Mesenchymal stem cell (in vitro differentiated cells and primary cell): Measurements from ENCODE around the gene DGKD.
A peak's percentile ranks its signal among the peaks of the same experiment; 100 is the strongest.

ENCODE experiments used
- DNase-seq: peaks from one replicate; pipeline ENCODE4 v3.0.0-alpha.2; 2013
- H2AFZ ChIP-seq: one replicate; pipeline ENCODE4 v1.6.1; 2013; ENCODE audit warnings: low read depth, mild to moderate bottlenecking, control low read depth, inconsistent platforms, low read length, moderate library complexity
- H2AK5ac ChIP-seq: 2 replicates; pipeline ENCODE4 v1.6.1; 2013; ENCODE audit warnings: low read length, moderate library complexity, mild to moderate bottlenecking, inconsistent platforms; ENCODE audit not compliant: severe bottlenecking
- H2BK120ac ChIP-seq: one replicate; pipeline ENCODE4 v1.6.1; 2013; ENCODE audit warnings: low read depth, mild to moderate bottlenecking, inconsistent platforms, low read length, moderate library complexity
- H2BK12ac ChIP-seq, 2 experiments: one replicate each; pipeline ENCODE4 v1.6.1; 2013; ENCODE audit warnings: inconsistent platforms in 2 of 2, low read length in 2 of 2, mild to moderate bottlenecking in 2 of 2, moderate library complexity in 2 of 2, control low read depth in 1 of 2
- H2BK15ac ChIP-seq: one replicate; pipeline ENCODE4 v1.6.1; 2013; ENCODE audit warnings: mild to moderate bottlenecking, low read depth, inconsistent platforms; ENCODE audit not compliant: poor library complexity, severe bottlenecking
- H2BK5ac ChIP-seq: 2 replicates; pipeline ENCODE4 v1.6.1; 2013; ENCODE audit warnings: low read depth, mild to moderate bottlenecking, low read length, control low read depth, inconsistent platforms; ENCODE audit not compliant: poor library complexity, severe bottlenecking
- H3K14ac ChIP-seq, 2 experiments: one replicate each; pipeline ENCODE4 v1.6.1; 2013; ENCODE audit warnings: inconsistent platforms in 2 of 2, low read length in 2 of 2, control low read depth in 1 of 2, mild to moderate bottlenecking in 1 of 2, moderate library complexity in 1 of 2
- H3K18ac ChIP-seq, 2 experiments: one replicate each; pipeline ENCODE4 v1.6.1; 2013; ENCODE audit warnings: inconsistent platforms in 2 of 2, low read length in 2 of 2, control low read depth in 1 of 2, low read depth in 1 of 2, mild to moderate bottlenecking in 1 of 2
- H3K23ac ChIP-seq, 2 experiments: one replicate each; pipeline ENCODE4 v1.6.1; 2013; ENCODE audit warnings: inconsistent platforms in 2 of 2, low read length in 2 of 2, mild to moderate bottlenecking in 2 of 2, moderate library complexity in 2 of 2, control low read depth in 1 of 2
- H3K27ac ChIP-seq: 2 replicates; pipeline ENCODE4 v1.5.1; 2013; ENCODE audit warnings: mild to moderate bottlenecking, moderate library complexity, low read length, control low read depth, inconsistent platforms; ENCODE audit not compliant: poor library complexity, severe bottlenecking
- H3K27me3 ChIP-seq, 2 experiments: 2 replicates each; pipeline versions ENCODE4 v1.6.1 to v1.7.0; 2013; ENCODE audit warnings: low read length in 2 of 2, mild to moderate bottlenecking in 2 of 2, moderate library complexity in 2 of 2, control low read depth in 1 of 2, inconsistent platforms in 1 of 2; ENCODE audit not compliant: control insufficient read depth in 1 of 2, insufficient read depth in 1 of 2
- H3K36me3 ChIP-seq, 2 experiments: 2 replicates each; pipeline versions ENCODE4 v1.6.1 to v1.7.0; 2013; ENCODE audit warnings: low read length in 2 of 2, control low read depth in 1 of 2, inconsistent platforms in 1 of 2, low read depth in 1 of 2, mild to moderate bottlenecking in 1 of 2; ENCODE audit not compliant: insufficient read depth in 2 of 2, control insufficient read depth in 1 of 2
- H3K4ac ChIP-seq, 2 experiments: one replicate each; pipeline ENCODE4 v1.6.1; 2013; ENCODE audit warnings: inconsistent platforms in 2 of 2, low read length in 2 of 2, mild to moderate bottlenecking in 2 of 2, moderate library complexity in 2 of 2, control low read depth in 1 of 2, low read depth in 1 of 2
- H3K4me1 ChIP-seq: 2 replicates; pipeline ENCODE4 v1.6.1; 2013; ENCODE audit warnings: low read depth, low read length, control low read depth; ENCODE audit not compliant: control insufficient read depth, insufficient read depth
- H3K4me2 ChIP-seq: 2 replicates; pipeline ENCODE4 v1.6.1; 2013; ENCODE audit warnings: low read length, mild to moderate bottlenecking, inconsistent platforms; ENCODE audit not compliant: poor library complexity, severe bottlenecking
- H3K4me3 ChIP-seq, 2 experiments: 2 replicates each; pipeline versions ENCODE4 v1.5.1 to v1.7.0; 2013; ENCODE audit warnings: low read length in 2 of 2, mild to moderate bottlenecking in 2 of 2, control low read depth in 1 of 2, low read depth in 1 of 2; ENCODE audit not compliant: insufficient read depth in 1 of 2
- H3K79me1 ChIP-seq: replicated peaks from 2 replicates; pipeline ENCODE4 v1.6.1; 2013; ENCODE audit warnings: mild to moderate bottlenecking, control low read depth, low read length, inconsistent platforms; ENCODE audit not compliant: poor library complexity, severe bottlenecking
- H3K9ac ChIP-seq: 2 replicates; pipeline ENCODE4 v1.7.0; 2013; ENCODE audit warnings: mild to moderate bottlenecking, low read length, moderate library complexity
- H3K9me3 ChIP-seq: 2 replicates; pipeline ENCODE4 v1.7.0; 2013; ENCODE audit warnings: mild to moderate bottlenecking, low read length; ENCODE audit not compliant: control insufficient read depth
- H4K8ac ChIP-seq: one replicate; pipeline ENCODE4 v1.6.1; 2013; ENCODE audit warnings: inconsistent platforms, mild to moderate bottlenecking, low read length, moderate library complexity
- H4K91ac ChIP-seq: one replicate; pipeline ENCODE4 v1.6.1; 2013; ENCODE audit warnings: mild to moderate bottlenecking, low read length, inconsistent platforms
- WGBS: methylation state at CpG from one replicate; pipeline ENCODE4 v1.1.7; 2013; ENCODE audit warnings: mixed read lengths; 5-methylcytosine and 5-hydroxymethylcytosine counted together

The DGKD gene

DNA sequence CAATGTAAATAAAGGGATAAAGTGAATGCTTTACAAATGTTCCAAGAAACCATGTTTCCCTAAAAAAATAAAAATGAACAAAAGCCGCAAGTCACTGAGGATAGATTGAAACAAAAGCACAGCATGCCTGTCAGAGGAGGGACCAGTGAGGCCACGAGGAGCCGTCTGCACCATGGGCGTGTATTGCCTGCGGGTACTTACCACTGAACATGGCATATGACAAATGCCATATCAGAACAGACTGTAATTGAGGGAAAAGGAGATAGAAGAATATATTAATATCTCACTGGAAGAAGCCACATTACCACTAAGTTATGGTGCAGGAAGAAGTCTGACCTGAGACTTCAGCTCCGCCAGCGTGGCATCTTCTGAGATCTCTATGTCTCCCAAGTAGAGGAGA, 136.5 kb downstream of the DGKD start:
- Histone ChIP-seq H2BK15ac (no peak overlapping the region), H2AFZ (no peak overlapping the region), H3K9ac (no peak overlapping the region), H3K4me2 (no peak overlapping the region), H3K27ac (no peak overlapping the region), H3K4ac (no peak overlapping the region), H3K18ac (no peak overlapping the region), H3K23ac (no peak overlapping the region), H4K91ac (no peak overlapping the region), H2BK120ac (no peak overlapping the region), H3K36me3 (peaks cover 24 to 77% of the 10 kb centered on the region in 2 experiments), H3K14ac (no peak overlapping the region), H2BK5ac (no peak overlapping the region), H3K9me3 (no peaks in the 10 kb centered on the region), H4K8ac (no peak overlapping the region), H3K79me1 (peaks cover 1% of the 10 kb centered on the region), H3K4me1 (peaks cover 17% of the 10 kb centered on the region), H3K4me3 (no peak overlapping the region), H3K27me3 (no peaks in the 10 kb centered on the region), H2BK12ac (no peak overlapping the region), H2AK5ac (no peak overlapping the region)
- no peak for DNase-seq
- over 99% methylated on average over 7 of the region's 7 CpGs for WGBS

- Histone ChIP-seq H4K8ac (no peak overlapping the region), H2BK5ac (no peak overlapping the region), H3K36me3 (peaks cover 20 to 77% of the 10 kb centered on the region in 2 experiments), H3K4me1 (peaks cover 13% of the 10 kb centered on the region), H3K23ac (no peak overlapping the region), H2AK5ac (peak overlapping the region; percentile 33), H2BK120ac (no peak overlapping the region), H3K27me3 (no peaks in the 10 kb centered on the region), H2BK12ac (no peak overlapping the region), H3K4me3 (no peak overlapping the region), H3K9ac (no peak overlapping the region), H3K4ac (no peak overlapping the region), H3K27ac (no peak overlapping the region), H3K9me3 (no peaks in the 10 kb centered on the region), H4K91ac (no peak overlapping the region), H3K18ac (no peak overlapping the region), H3K14ac (no peak overlapping the region), H2BK15ac (no peak overlapping the region), H2AFZ (no peak overlapping the region), H3K4me2 (no peak overlapping the region), H3K79me1 (peaks cover 1% of the 10 kb centered on the region)
- DNase-seq = no peak
- 60% methylated on average over 1 of the region's 3 CpGs for WGBS
Measured at GRCh38 chr2:233491326-233491725, 137.0 kb downstream of the DGKD start.

DNA sequence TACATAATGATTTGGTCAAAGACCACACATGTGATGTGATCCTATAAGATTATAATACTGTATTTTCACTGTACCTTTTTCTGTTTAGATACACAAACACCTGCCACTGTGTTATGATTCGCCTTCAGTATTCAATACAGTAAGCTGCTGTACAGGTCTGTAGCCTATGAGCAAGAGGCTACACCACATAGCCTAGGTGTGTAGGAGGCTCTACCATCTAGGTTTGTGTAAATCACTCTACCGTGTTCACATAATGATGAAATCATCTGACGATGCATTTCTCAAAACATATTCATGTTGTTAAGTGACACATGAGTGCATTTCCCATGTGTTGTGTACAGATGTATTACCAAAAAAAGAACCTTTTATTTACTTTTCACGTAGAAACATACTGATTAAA, 137.8 kb downstream of the DGKD start:
- 100% methylated on average over 4 of the region's 4 CpGs for WGBS
- Histone ChIP-seq H3K18ac (no peak overlapping the region), H3K4me3 (no peak overlapping the region), H3K4me2 (no peak overlapping the region), H2BK120ac (no peak overlapping the region), H3K27ac (no peak overlapping the region), H3K79me1 (peaks cover 1% of the 10 kb centered on the region), H3K23ac (no peak overlapping the region), H2BK15ac (no peak overlapping the region), H4K91ac (no peak overlapping the region), H3K9me3 (no peaks in the 10 kb centered on the region), H2AFZ (no peak overlapping the region), H2BK5ac (no peak overlapping the region), H4K8ac (no peak overlapping the region), H3K4me1 (peaks cover 8% of the 10 kb centered on the region), H3K27me3 (no peaks in the 10 kb centered on the region), H3K4ac (no peak overlapping the region), H3K14ac (no peak overlapping the region), H3K36me3 (peaks cover 22 to 84% of the 10 kb centered on the region in 2 experiments), H3K9ac (no peak overlapping the region), H2BK12ac (no peak overlapping the region), H2AK5ac (no peak overlapping the region)
- DNase-seq = no peak

DNA sequence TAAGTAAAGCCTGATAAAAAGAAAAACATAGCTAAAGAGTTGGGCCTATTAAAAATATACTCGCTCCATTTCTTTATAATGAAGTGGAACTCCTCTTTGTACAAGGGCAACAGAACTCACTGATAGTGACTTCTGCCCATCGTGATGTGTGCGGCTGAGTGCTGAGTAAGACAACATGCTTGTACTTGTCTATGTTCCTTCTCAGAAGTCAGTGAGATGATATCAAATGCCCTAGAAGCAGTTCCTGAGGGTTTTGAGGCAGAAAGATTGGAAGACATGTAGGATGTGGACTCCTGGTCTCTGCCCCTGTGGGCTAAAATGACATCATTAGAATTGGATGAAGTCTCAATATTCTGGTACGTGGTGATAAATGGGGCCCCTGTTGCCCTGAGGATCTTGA, 138.5 kb downstream of the DGKD start:
- no peak overlapping the region for H3K4ac ChIP-seq
- WGBS = 100% methylated on average over 3 of the region's 4 CpGs
- no peak overlapping the region for H3K27ac ChIP-seq
- no peak overlapping the region for H3K4me3 ChIP-seq
- no peaks in the 10 kb centered on the region for H3K27me3 ChIP-seq
- no peak overlapping the region for H2BK15ac ChIP-seq
- no peak for DNase-seq
- peaks cover 3% of the 10 kb centered on the region for H3K79me1 ChIP-seq
- H2AFZ ChIP-seq = no peak overlapping the region
- H3K9ac ChIP-seq = no peak overlapping the region
- no peak overlapping the region for H4K91ac ChIP-seq
- no peak overlapping the region for H3K23ac ChIP-seq
- H3K9me3 ChIP-seq = no peaks in the 10 kb centered on the region
- no peak overlapping the region for H2BK12ac ChIP-seq
- H4K8ac ChIP-seq = no peak overlapping the region
- peaks cover 27 to 88% of the 10 kb centered on the region in 2 experiments for H3K36me3 ChIP-seq
- no peak overlapping the region for H3K4me2 ChIP-seq
- no peak overlapping the region for H3K14ac ChIP-seq
- no peak overlapping the region for H3K18ac ChIP-seq
- no peak overlapping the region for H2BK120ac ChIP-seq
- H2AK5ac ChIP-seq = peak overlapping the region; percentile 45
- peak overlapping the region; percentile 50 for H2BK5ac ChIP-seq
- peaks cover 7% of the 10 kb centered on the region for H3K4me1 ChIP-seq
